ENCODE results near the gene YIPF5.

The YIPF5 gene

DNA sequence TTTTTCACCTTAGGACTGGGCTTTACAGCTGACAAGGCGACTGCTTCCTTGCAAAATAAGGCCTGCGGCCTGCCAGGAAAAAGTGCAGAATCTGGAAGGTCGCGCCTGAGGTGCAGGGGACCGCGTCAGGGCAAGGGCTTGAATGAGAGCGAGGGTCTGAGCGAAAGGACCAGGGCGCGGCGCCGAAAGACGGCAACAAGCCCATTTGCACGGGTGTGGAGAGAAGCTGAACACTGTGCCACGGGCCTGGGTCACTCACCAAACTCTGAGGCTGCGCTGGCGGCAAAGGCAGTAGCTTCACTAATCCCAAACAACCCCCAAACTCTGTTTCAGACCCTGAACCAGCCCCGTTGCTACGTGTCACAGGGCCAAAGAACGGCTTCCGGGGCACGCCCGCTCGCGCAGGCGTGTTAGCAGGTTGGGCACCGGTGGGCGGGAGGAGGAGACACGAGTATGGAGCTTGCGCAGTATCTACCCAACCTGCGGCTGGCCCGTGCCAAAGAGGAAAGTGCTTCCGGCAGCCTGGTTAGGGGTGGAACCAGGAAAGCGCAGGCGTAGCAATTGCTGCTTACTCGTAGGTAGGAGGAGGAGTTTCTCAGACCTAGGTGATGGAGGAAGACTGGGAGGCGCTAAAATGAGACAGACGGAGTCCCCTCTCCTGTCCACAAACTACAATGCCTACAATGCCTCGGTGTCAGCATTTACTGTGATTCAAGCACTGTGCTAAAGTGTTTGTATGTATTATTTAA, at the start of gene YIPF5, which contains the start of gene KCTD16:
YIPF5 (minus strand) TSS at position 384 of the 749 bp plus-strand sequence. CDS start 704 bp downstream, outside the sequence.
KCTD16 (plus strand) TSS at position 598 of the 749 bp plus-strand sequence.
- peak; percentile 92 to 95 for DNase-seq (ENCODE audit: low read depth in 2 of 2)

DNA sequence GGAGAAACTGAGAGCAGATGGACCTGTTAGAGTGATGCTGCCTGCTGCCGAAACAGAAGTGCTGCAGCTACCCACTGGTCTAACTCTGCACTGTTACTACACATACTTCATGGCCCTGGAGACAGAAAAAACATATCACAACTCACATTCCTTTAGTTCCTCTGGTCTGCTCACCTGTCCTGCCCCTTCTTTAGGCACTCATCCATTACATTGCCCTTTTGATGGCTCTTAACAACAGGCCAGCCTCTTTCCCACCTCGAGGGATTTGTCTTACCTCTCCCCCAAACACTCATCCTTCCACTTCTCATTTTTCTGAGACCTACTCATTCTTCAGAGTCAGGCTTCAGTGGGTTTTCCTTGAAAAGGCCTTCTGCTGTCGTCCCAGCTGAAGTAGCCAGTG, 49.4 kb upstream of the YIPF5 start:
- DNase-seq (ENCODE audit: low read depth in 2 of 2) = no peak

DNA sequence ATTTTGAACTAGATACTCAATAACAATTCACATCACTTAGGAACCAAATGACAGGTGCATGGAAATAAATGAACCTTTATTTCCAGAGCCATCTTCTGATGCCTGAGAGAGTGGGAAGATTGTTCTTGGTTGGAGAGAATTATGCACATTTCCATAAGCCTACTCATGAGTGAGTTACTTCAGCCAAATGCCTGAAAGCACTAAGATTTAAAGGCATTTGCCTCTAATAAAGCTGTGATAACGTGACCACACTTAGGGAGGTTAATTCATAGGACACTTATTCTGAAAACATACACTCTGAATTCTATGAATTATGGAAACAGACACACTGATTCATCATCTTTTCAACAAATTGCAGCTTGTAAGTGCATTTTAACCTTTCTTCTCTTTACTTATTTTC, 40.2 kb upstream of the YIPF5 start:
- DNase-seq (ENCODE audit: low read depth in 2 of 2) = no peak

DNA sequence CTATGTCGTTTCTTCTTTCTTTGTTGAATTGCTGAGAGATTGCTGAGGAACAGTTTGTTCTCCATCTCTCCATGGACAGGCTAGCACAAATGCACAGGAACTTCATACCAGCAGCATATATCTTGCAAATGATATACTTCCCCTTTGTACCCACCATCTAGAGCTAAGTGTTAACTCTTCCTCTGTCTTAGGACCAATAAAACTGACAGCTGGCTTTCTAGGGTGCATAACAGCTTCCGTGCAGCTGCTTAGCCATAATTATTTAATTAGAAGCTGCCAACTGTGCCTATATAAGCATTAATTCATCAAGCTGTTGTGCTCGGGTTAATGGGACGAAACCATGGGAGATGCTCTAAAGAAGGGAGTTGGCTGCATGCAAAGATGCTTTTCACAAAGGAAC, 38.9 kb upstream of the YIPF5 start:
- no peak for DNase-seq (ENCODE audit: low read depth in 2 of 2)

DNA sequence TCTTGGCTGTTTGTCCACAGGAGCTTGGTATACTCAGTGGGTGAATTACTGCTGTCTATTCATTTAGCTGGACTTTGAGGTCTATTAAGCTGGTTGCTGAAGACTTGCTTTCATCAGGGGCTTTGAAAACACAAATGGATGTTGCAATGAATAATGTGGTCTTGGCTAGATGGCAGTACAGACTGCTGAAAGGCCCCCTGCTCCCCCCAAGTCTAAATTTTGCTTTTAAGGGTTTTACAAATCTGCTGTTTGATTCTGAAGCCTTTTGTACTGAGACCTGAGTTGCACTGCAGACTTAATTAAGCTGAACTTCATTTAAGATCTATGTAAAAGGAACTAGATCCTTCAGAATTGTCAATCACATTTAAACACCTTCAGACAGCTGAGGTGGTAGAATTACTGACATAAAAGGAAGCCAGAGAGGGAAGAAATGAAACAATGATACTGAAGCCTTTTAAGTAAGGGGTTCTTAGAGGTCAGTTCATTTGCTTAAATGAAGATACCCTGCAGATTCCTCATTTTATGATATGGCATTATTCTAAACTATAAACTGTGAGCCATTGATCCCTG, 37.5 kb upstream of the YIPF5 start:
- DNase-seq (ENCODE audit: low read depth in 2 of 2) = no peak

DNA sequence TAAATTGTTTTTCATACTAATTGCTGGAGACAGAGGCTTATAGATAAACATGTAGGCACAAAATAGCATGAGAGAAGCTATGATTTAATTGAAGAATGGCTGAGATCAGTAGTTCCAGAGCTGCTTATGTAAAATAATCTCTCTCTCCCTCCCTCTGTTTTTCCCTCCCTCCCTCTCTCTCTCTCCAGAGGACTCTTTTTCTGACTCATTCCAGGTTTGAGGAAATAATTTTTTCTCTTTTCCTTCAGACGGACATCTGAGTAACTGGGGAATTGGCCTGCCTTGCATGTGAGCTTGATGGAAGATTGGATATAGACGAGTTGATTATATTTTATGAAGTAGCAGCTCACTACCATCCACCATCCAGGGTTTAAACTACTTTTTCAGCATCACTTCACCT, 35.7 kb upstream of the YIPF5 start:
- no peak for DNase-seq (ENCODE audit: low read depth in 2 of 2)

DNA sequence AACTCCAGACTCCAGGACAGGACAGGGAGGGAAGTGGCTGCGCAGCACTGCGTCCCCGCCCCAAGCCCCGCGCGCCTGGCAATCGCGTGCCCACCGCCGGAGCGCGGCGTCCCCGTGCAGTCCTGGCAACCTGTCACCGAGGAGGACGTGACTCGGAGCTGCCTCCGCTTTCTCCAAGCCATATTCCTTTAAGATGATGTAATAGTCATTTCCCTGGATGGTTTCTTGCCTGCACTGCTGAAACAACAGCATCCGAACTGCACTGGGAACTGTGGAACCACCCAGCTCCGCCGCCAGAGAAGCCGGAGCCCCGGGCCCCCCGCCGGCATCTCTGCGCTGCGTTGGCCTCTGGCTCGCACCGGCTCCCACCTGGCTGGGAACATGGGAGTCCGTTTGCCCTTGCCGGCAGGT, 34.7 kb upstream of the YIPF5 start:
- no peak for DNase-seq (ENCODE audit: low read depth in 2 of 2)

DNA sequence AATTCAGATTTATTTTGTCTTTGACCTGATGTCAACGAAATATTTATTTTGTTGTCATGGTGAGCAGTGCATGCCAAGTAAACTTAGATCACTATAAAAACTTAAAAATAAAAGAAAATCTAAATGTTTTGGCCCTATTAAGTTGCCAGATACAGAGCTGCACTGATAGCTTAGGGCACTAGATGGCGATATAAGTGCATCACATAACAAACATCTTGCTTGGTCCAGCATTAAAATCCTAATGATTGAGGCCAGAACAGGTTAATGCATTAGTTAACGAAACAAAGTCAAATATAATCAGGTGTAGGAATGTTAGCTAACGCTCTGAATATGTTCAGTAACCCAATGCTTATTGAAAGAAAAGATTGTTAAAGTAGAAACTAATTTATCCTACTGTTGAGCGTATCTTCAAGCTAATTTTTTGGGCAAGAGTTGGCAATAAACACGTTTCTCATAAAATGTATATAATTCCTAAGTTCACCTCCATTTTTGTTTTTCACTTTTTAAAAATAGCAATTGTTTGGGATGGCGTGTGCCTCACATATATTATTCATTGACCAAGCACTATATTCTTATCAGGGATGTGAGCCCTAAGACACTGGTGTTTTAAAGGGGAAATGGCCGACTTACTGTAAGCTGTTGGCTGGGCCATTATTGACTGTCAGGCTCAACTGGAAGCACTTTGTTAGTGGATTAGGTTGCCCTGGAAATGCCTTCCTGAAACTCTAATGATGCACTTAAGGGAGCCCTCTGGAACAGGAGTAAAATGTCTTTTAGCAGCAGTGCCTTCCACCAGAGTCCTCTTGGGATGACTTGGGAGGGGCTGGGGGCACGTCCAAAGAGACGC, 33.5 kb upstream of the YIPF5 start:
- no peak for DNase-seq (ENCODE audit: low read depth in 2 of 2)

DNA sequence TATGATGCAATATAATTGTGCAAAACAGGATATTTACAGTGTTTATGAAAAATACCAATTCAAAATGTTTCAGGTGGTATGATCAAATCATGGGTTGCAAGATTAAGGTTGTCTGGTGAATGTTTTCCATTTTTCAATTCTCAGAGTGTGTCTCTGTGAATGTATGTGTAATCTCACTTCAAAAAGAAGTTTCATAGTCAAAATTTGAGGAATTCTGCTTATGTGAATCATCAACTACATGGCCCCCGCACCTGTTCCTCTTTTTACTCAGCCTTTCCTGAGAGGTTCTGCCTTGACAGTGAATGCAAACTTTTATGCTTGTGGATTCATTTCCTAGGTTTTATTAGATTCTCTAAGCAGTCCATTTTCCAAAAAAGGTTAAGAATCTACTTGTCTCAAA, 32.3 kb upstream of the YIPF5 start:
- no peak for DNase-seq (ENCODE audit: low read depth in 2 of 2)

DNA sequence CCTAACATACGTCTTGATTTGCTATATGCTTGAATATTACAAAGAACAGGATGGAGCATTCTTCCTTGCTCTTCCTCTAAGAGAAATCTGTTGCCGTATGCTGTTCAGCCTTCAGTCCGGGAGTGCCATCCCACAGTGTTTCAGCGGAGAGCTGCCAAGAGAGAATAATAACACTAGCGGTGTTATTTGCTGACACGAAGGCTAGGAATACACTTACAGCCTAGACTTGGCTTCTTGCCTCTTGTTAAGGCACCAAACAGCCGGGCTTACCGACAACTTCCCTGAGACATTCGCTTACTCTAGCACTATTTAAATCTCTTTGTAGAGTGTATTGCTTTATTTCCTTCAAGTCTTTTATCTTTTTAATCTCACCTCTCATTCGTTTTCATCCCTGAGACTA, 31.6 kb upstream of the YIPF5 start:
- DNase-seq (ENCODE audit: low read depth in 2 of 2) = no peak

DNA sequence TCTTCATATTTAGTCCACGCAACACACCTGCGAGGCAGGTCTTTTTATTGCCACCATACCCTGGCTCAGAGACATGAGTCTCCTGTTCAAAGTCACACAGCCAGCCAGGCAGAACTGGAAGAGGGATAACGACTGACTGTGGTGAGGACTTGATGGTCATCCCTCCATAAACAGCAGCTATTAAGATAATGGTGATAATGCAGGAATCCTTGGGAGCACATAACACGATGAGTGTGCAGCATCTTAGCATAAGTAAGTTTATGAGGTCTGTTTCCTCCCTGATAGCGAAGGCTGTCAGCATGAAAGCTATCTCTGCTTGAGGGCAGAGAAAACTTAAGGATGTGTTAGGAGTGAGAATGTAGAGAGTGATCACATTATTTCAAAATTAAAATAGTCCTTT, 31.1 kb upstream of the YIPF5 start:
- no peak for DNase-seq (ENCODE audit: low read depth in 2 of 2)

DNA sequence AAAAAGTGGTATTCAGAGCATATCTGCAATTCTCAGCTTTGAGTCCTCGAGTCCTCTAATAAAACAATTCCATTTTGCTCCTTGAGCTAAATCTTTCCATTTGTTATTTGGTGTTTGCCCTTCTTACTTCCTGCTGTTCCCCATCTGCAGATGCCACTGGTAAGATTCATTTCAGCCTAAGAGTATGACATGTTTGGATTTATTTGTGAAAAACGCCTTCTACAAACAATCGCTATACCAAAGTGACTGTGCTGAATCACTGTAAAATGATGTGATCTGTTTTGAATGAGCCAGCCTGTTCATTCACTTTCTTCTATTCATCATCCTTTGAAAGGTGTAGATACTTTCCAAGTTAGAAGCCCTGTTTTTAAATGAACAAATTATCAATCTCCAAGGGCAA, 27.9 kb upstream of the YIPF5 start:
- no peak for DNase-seq (ENCODE audit: low read depth in 2 of 2)

DNA sequence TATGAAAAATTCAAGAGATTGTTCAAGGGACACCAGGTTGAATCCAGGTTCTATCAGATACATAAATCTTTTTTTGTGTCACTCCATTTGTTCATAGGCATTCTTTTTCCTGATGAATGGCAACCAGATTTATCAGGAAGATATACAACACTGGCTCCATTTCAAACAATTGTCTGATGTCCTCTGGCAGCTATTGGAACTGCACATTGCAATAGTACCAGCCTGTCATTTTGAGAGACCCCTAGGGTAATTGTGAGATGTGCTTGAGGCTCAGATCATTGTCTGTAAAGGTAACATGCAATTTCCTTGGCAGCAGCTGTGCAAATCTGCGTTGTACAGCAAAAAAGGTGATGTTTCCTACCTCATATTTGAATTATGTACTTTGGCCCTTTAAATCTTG, 26.2 kb upstream of the YIPF5 start:
- DNase-seq (ENCODE audit: low read depth in 2 of 2) = no peak

DNA sequence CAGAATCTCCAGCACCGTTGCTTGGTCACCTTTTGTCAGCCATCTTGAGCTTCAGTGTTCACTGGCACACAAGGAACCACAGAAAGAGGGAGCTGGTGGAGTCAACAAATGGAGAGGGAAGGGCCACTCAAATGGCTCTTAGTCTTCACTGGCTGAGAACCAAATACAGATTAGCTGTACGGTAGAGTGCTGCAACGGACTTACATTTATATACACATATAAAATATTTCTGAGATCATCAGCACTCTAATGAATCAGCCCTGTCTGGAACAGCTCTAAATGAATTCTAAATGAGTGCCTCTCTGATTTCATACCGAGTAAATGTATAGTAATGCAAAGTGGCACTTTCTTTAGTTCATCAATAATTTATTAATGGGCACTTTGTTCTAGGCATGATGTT, 25.0 kb upstream of the YIPF5 start:
- no peak for DNase-seq (ENCODE audit: low read depth in 2 of 2)

DNA sequence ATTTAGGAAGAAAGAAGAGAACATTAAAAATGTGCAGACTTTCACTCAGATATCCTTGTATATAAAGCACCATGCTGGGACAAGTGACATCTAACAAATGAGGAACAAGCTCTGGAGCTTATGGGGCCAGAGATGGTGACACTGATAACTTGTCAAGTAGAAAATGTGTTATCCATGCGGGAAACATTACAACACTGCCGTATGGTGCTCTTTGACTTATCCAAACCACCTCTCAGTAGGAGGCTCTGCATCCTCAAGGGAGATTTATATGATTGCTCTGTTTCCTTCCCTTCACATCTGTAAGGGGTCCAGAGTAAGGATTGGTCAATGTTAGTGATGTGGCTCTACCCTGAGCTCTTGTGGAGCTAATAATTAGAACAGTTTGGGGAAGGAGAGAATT, 23.7 kb upstream of the YIPF5 start:
- DNase-seq (ENCODE audit: low read depth in 2 of 2) = no peak

DNA sequence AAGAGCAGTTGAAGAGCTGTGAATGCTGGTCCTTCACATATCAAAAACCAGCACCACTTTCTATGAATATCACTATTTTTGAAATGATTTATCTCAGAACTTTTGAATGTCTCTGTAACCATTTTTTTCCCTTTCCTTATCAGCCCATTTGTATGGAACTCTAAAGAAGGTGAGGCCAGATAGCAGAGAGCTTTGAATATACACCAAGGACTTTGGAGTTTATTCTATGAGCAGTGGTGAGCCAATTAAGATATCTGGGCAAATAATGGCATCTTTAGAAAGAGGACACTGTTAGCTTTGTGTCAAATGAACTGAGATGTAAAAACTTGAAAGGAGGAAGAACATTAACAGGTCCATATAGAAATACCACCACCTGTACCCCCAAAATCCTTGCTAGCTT, 22.2 kb upstream of the YIPF5 start:
- DNase-seq (ENCODE audit: low read depth in 2 of 2) = no peak

DNA sequence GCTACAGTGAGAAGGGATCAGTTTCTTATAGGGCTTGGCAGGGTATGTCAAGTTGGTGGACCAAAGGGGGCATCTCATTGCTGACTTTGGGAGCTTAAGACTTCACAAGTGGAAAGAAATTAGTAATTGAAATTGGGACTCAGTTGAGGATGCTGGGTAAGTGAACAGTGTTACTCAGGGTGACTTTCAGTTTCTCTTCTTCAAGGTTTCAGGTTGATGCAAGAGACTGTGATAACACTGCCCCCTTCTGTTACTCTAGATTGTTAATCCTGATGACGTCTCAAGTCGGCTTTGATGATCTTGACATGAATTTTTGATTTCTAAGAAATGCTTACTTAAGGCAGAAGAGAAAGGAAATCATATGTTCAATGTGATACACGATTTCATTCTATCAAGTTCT, 21.5 kb upstream of the YIPF5 start:
- DNase-seq (ENCODE audit: low read depth in 2 of 2) = no peak

DNA sequence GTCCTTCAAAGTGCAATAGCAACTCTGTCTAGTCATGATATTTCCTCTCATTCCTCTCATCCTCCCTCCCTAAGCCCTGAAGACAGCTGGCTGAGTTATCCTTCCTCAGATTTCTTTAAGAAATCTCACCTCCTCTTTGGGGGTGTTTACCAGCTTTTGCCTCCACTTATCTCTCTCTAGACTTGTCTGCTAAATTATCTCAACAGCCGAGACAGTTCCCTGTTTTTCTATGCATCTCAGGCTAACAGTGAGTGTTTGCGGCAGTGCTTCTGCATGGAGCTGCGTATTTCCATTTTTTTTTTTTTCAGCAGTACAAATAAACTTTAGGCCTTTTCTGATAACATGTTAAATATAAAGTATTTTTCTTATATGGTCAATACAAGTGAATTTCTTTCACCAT, 21.1 kb upstream of the YIPF5 start:
- no peak for DNase-seq (ENCODE audit: low read depth in 2 of 2)

DNA sequence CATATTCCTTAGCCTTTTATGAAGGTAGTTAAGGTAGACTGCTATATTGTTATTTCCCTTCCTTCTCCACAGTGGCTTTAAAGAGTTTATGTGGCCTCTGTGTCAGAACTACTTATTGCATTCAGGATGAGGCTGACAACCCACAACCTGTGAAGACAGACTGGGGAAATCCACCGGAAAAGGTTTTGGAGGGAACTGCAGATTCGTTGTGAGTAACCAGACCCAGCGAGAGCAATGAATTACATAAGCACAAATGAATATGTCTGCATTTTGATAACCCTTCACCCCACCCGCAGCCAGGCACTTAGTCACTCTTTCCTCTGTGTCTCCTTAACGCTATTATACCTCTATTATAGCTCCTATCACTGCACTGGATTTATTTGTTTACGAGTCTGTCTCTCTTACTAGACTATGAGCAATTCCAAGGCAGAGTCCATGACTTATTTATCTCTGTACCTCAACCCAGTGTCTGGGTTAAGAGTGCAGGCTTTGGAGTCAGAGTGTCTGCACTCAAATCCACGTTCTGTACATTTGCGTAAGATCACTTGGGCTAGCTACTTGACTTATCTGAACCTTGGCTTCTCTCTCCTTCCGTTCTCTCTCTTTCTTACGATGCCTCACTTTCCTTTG, 19.5 kb upstream of the YIPF5 start:
- DNase-seq (ENCODE audit: low read depth in 2 of 2) = peak; percentile 40 to 50

DNA sequence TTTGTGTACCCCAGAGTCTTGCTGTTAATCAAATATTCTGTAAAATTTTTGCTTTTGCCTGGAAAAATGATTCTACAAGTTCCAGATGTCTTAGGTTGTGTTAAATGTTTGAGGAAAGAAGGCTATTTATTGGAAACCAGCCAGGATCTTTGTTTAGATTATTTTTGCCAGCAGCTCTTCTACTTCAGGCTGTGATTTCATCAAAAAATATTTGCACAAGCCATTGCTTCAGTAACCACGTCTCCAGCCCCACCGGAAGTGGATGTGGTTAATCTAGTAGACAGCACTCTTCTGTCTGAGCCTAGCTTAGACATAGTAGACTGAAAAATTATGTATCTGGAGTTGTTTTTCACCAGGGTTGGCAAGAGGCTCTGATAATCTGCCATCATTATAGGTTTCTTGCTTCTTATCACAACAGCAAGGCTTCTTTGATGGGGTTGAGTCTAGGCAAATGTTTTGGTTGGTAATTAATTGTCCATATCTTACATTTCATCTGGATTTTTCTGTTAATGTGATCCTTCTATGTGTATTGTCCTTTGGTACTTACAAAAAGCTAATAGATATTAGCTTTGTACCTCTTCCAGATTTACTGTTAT, 17.3 kb upstream of the YIPF5 start:
- DNase-seq (ENCODE audit: low read depth in 2 of 2) = peak; percentile 48 to 64

DNA sequence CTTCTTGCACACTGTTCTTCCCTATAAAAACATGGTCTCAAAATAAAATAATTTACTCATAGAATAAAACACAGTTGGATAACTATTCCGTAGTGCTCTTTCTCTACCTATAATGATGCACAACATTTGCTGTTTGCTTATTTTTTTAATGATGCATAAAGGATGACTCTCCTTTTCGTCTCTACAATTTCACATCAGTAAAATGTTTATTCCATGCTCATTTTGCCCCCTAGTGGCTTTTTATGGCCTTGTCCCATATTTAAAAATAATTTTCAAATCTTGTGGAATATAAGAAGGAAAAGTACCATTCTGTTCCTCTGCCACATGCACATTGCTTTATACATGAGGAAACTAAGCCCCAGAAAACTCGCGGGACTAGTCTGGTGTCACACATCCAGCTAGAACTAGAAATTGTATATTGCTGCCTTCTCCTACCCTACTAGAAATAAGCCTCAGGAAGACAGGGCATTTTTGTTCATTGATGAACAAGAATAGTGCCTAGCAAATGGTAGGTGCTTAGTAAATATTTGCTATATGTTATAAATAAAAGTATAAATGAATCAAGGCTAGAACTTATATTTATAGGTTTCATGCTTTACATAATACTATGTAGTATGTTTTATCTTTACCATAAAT, 12.9 kb upstream of the YIPF5 start:
- DNase-seq (ENCODE audit: low read depth in 2 of 2) = no peak

Measured in stimulated activated CD8-positive, alpha-beta memory T cell treated with anti-CD3 and anti-CD28 coated beads, Interleukin-7, amount 100 ng/mL, for 1 hour (primary cell).